ENCODE results near the gene GGT1.
"Not testable (repeated sequence)": the region's sequence is repeated elsewhere in the genome, so short reads cannot be mapped to it uniquely, and the experiment has no call there.

The GGT1 gene

GRCh38 chr22:24644409-24644808 is 41.4 kb downstream of the GGT1 start:
- not testable (repeated sequence) for DNase-seq

DNA sequence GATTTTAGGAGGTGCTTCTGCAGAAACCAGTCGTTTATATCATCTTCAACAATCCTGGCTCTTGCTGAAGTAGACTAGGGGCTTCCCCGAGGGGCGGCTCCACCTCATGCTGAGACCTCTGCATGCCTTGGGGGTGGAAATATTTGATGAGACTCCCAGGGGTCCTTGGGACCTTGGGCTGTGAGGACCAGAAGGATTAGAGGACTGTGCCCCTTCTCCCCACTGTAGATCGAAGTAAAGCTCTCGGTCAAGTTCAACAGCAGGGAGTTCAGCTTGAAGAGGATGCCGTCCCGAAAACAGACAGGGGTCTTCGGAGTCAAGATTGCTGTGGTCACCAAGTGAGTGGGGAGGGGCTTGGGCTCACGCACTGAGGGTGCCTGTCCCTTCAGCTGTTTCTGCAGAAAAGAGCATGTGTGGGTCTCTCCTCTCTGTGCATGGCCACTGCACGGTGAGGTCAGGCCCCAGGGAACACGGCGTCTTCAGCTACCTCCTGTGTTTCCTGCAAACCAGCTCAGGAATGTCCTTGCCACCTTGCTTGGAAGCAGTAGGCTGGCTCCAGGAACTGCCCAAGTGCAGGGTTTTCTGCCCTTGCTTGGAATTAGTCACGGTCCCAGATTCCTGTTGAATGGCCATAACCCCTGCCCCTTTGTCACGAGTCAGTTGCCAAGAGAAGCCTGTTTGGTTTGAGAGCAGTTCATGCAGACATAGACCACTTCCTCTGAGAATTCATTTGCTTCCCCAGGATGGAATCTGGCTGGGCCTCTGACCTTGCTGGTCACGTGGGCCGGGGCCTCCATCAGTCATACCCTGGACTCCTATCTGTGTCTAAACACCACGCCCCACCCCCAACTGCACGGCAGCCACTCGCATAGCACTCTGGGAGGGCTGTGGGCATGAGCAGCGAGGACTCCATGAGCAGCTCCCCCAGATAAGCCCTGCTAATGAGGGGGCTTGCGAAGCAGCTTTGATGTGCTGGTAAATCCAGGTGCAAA is 42.7 kb downstream of the GGT1 start:
- not testable (repeated sequence) for DNase-seq

- not testable (repeated sequence) for DNase-seq
Measured at GRCh38 chr22:24646756-24647155, 43.8 kb downstream of the GGT1 start.

- not testable (repeated sequence) for DNase-seq
Measured at GRCh38 chr22:24649371-24649770, 46.4 kb downstream of the GGT1 start.

- DNase-seq: peak; percentile 76
Measured at GRCh38 chr22:24650884-24651283, 47.9 kb downstream of the GGT1 start.

GRCh38 chr22:24665395-24665794 is 62.4 kb downstream of the GGT1 start:
- not testable (repeated sequence) for DNase-seq

DNA sequence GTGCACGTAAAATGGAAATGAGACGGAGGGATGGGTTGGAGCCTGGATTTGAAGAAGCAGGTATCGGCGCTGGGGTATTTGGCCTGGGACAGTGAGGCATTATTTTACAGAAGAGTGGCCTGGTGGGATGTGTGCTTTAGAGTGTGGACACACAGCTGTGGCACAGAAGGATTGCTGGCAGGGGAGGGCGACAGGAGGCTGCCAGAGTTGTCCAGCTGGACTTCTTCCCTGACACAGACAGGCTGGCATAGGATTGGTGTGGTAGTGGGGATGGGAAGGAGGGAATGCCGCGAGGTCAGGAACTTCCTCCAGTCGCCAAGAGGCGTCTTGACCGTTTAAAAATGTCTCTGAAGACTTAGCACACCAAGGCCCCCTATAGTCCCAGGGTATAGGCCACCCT is 64.9 kb downstream of the GGT1 start:
- DNase-seq: not testable (repeated sequence)

GRCh38 chr22:24672532-24672931 is 69.5 kb downstream of the GGT1 start:
- DNase-seq: not testable (repeated sequence)

Measured in activated CD4-positive, alpha-beta T cell treated with anti-CD3 and anti-CD28 coated beads, Interleukin-2, Interleukin-6, amounts not matched to agents 100 ng/mL and 50 ng/mL, durations not matched to agents 16 hours and 8 hours (primary cell).